Stomach (tissue), 9 donors: ENCODE results near the gene TMEM222. TPM values are rescaled to one million over a fixed set of nuclear protein-coding genes. Genes with fewer than 3 reads are reported as not detected.

ENCODE experiments used
- DNase-seq, 2 donors: peaks; one replicate each; pipeline versions ENCODE4 v3.0.0 to v3.0.0-alpha.2; 2013 to 2019
- H3K27ac ChIP-seq, 5 donors: fragments of 200-600 bp in 4 of 5; sonication (generic) in 4 of 5; one replicate each; pipeline ENCODE4 v1.5.1; 2013 to 2019; ENCODE audit warnings: mild to moderate bottlenecking in 1 of 5, moderate library complexity in 1 of 5
- H3K27me3 ChIP-seq, 3 donors: fragments of 200-600 bp; sonication (generic); one replicate each; pipeline ENCODE4 v1.5.1; 2017 to 2019; ENCODE audit warnings: mixed run types in 1 of 3
- H3K36me3 ChIP-seq, 4 donors: fragments of 200-600 bp; sonication (generic); 1 replicate in 3 of 4; 2 replicates in 1 of 4; pipeline ENCODE4 v1.5.1; 2016 to 2019
- H3K4me1 ChIP-seq, 4 donors: fragments of 200-600 bp; sonication (generic); one replicate each; pipeline ENCODE4 v1.5.1; 2016 to 2019
- H3K4me3 ChIP-seq, 4 donors: fragments of 200-600 bp; sonication (generic) in 3 of 4; one replicate each; pipeline ENCODE4 v1.5.1; 2016 to 2019; ENCODE audit warnings: mild to moderate bottlenecking in 1 of 4
- H3K9me3 ChIP-seq, 4 donors: fragments of 200-600 bp; sonication (generic); one replicate each; pipeline ENCODE4 v1.5.1; 2016 to 2019
- EP300 ChIP-seq: sonication (generic); formaldehyde crosslinking; IDR thresholded peaks from one replicate; pipeline ENCODE4 v1.6.1; 2017; ENCODE audit warnings: antibody characterized with exemption
- POLR2A ChIP-seq, 4 donors: fragments of 450-650 bp; IDR thresholded peaks; one replicate each; pipeline ENCODE4 v1.6.1; 2016; ENCODE audit warnings: antibody characterized with exemption in 4 of 4, control low read depth in 2 of 4, mild to moderate bottlenecking in 1 of 4, moderate library complexity in 1 of 4
- POLR2AphosphoS5 ChIP-seq, 3 donors: sonication (generic); formaldehyde crosslinking; IDR thresholded peaks; one replicate each; pipeline ENCODE4 v1.6.1; 2016; ENCODE audit warnings: antibody characterized with exemption in 3 of 3
- WGBS, 5 donors: extraction: QIAGEN DNeasy Blood & Tissue Kit in 3 of 5; methylation state at CpG; one replicate each; pipeline versions ENCODE4 v1.1.5 to v1.1.7; 2013 to 2018; 5-methylcytosine and 5-hydroxymethylcytosine counted together
- intact Hi-C: fragments of 100-400 bp; cut with DNase I; formaldehyde crosslinking; loops from one replicate; pipeline ENCODE4 v1.15.1; 2023; ENCODE audit warnings: low total_unique reads
- polyA plus RNA-seq, 3 donors: library from polyadenylated mRNA; stranded (reverse); fragments of 200-250 nt; gene quantifications; one replicate each; pipeline ENCODE4 v1.2.3, GENCODE V29; 2013
- total RNA-seq, 5 donors: library from RNA; depleted of rRNA; stranded (reverse); fragments of >200 nt; gene quantifications; one replicate each; pipeline versions ENCODE4 v1.1.0 to v1.2.3, GENCODE V29; 2014 to 2016
- TF ChIP-seq, protein P1 (sequence below), 7 experiments: fragments of 450-650 bp in 4 of 7; fragments of 200-600 bp in 3 of 7; sonication (generic) in 3 of 7; IDR thresholded peaks; one replicate each; pipeline ENCODE4 v1.5.1; 2016 to 2019; ENCODE audit warnings: antibody characterized with exemption in 7 of 7, control low read depth in 2 of 7, mild to moderate bottlenecking in 1 of 7
- donor health status: healthy with polysubstance abuse.
- donor health status: Bipolar disorder and iron deficiency.
- donor health status: healthy.

The TMEM222 gene
- total and polyA plus RNA-seq, 8 donors = 1.8 to 39.9 (median 18.0) TPM

GRCh38 chr1:27357281-27358037, 35.5 kb downstream of the TMEM222 start:
- peak; percentile 87 to 92 for DNase-seq
- H3K4me1 ChIP-seq = peaks cover 16 to 39% (median 29%) of the 10 kb centered on the region in 4 donors
- 15 to 28% (median 25%) methylated on average over 13 to 40 of the region's 40 CpGs for WGBS, 5 donors
- no peaks in the 10 kb centered on the region for H3K27me3 ChIP-seq
- TF ChIP-seq EP300 (no peak), POLR2AphosphoS5 (IDR thresholded peaks at IDR 0.05) (peak in 1 of 3 donors; percentile 62), POLR2A (IDR thresholded peaks at IDR 0.05) (no peak)
- TF ChIP-seq, protein P1, sequence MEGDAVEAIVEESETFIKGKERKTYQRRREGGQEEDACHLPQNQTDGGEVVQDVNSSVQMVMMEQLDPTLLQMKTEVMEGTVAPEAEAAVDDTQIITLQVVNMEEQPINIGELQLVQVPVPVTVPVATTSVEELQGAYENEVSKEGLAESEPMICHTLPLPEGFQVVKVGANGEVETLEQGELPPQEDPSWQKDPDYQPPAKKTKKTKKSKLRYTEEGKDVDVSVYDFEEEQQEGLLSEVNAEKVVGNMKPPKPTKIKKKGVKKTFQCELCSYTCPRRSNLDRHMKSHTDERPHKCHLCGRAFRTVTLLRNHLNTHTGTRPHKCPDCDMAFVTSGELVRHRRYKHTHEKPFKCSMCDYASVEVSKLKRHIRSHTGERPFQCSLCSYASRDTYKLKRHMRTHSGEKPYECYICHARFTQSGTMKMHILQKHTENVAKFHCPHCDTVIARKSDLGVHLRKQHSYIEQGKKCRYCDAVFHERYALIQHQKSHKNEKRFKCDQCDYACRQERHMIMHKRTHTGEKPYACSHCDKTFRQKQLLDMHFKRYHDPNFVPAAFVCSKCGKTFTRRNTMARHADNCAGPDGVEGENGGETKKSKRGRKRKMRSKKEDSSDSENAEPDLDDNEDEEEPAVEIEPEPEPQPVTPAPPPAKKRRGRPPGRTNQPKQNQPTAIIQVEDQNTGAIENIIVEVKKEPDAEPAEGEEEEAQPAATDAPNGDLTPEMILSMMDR (IDR thresholded peaks at IDR 0.05) = peak in 6 of 7 experiments; percentile 46 to 100 (median 94)
- H3K4me3 ChIP-seq = peak overlapping the region; percentile 29 to 47 (median 34)
- intact Hi-C loops = loop anchor here (5.0 kb wide), 1 partner anchor 35 kb away; the partner anchor contains the start of gene GPR3
- peak overlapping the region; percentile 45 to 82 (median 69) for H3K27ac ChIP-seq
- H3K36me3 ChIP-seq = peaks cover 49 to 94% (median 88%) of the 10 kb centered on the region in 4 donors
- no peaks in the 10 kb centered on the region for H3K9me3 ChIP-seq

DNA sequence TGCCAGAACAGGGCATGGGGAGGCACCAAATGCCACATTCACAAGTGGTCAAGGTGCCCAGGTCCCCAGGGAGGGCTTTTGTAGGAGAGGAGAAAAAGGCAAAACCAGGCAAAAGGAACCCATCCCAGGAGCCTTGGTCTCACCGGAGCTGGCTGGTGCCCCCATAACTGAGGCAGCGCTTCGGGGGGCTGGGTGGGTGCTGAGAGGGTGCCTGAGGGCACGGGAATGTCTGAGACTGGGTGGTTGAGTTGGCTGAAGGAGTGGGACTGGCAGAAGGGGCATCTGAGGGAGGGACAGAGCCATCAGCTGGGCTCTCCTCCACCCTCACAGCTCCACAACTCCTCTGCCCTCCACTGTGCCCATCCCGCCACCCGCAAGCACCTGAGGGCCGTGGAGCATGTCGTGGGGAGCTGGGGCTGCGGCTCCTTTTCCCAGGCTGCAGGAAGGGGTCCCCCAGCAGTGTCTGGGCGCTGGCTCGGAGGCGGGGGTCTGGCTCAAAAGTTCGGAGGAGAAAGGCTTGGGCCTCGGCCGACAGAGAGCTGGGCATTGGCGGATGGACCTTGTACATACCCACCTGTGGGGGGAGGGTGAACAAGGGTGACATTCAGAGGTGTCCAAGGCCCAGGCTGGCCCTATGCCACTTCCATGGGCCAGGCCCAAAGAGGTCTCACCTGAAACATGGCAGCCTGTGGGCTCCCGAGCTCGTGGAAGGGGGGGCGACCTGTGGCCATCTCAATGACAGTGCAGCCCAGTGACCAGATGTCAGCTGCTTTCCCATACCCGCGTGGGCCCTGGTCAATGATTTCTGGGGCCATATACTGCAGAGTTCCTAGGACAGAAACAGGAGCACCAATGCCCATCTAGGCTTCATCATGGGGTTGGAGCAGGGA, 36.3 kb downstream of the TMEM222 start:
- TF ChIP-seq, protein P1 (IDR thresholded peaks at IDR 0.05) = no peak
- TF ChIP-seq POLR2A (IDR thresholded peaks at IDR 0.05) (no peak), EP300 (no peak), POLR2AphosphoS5 (IDR thresholded peaks at IDR 0.05) (no peak)
- no peak for DNase-seq
- Histone ChIP-seq H3K27me3 (no peaks in the 10 kb centered on the region), H3K27ac (peak overlapping the region in 1 of 5 donors; percentile 71), H3K4me1 (peaks cover 16 to 39% (median 29%) of the 10 kb centered on the region in 4 donors), H3K36me3 (peaks cover 51 to 96% (median 92%) of the 10 kb centered on the region in 4 donors), H3K9me3 (no peaks in the 10 kb centered on the region), H3K4me3 (peak overlapping the region in 1 of 4 donors; percentile 47)
- 90 to 96% (median 94%) methylated on average over 17 to 21 of the region's 21 CpGs for WGBS, 5 donors
- intact Hi-C loops = loop anchor here (5.0 kb wide), 1 partner anchor 34 kb away; the partner anchor contains the start of gene GPR3

DNA sequence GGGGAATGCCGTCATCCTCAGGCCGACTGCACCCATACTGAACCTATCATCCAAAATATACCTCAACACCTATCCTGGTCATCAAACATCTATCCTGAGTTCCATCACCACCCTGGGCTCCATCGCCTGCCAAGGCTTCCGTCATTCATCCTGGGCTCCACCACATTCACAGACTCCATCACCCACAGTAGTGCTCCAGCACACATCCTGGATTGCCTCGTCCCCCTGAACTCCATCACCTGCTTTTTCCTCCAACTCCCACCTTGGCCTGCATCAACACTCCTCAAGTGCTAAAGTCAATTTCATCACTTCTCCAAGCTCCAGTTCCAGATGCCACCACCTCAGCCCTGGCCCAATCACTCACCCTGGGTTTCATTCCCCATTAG, 37.0 kb downstream of the TMEM222 start:
- Histone ChIP-seq H3K27me3 (no peaks in the 10 kb centered on the region), H3K27ac (no peak overlapping the region), H3K36me3 (peaks cover 58 to 96% (median 92%) of the 10 kb centered on the region in 4 donors), H3K9me3 (no peaks in the 10 kb centered on the region), H3K4me1 (peaks cover 17 to 43% (median 29%) of the 10 kb centered on the region in 4 donors), H3K4me3 (no peak overlapping the region)
- no peak for DNase-seq
- intact Hi-C loops = loop anchor here (5.0 kb wide), 1 partner anchor 33 kb away; the partner anchor contains the start of gene GPR3
- 93 to 99% (median 96%) methylated on average over 5 of the region's 5 CpGs for WGBS, 5 donors
- TF ChIP-seq POLR2A (IDR thresholded peaks at IDR 0.05) = no peak
- TF ChIP-seq, protein P1 (IDR thresholded peaks at IDR 0.05) = no peak
- TF ChIP-seq POLR2AphosphoS5 (IDR thresholded peaks at IDR 0.05) = no peak
- no peak for TF ChIP-seq EP300

DNA sequence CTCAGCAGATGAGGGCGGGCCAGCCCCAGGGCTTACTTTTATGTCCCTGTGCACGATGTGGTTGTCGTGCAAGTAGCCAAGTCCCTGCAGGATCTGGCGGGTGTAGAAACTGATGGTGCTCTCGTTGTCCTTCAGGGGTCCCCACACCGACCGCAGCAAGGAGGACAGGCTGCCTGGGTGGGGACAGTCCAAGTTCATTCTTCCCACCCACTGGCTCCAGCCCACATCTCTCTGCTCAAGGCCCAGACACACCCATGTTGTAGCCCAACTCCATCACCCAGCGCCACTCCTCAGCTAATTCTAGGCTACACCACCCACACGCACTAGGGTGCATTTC, 37.8 kb downstream of the TMEM222 start:
- whole genome bisulfite sequencing, 5 donors = 59 to 70% (median 67%) methylated on average over 8 to 9 of the region's 9 CpGs
- no peaks in the 10 kb centered on the region for H3K9me3 ChIP-seq
- no peak for DNase-seq
- no peaks in the 10 kb centered on the region for H3K27me3 ChIP-seq
- TF ChIP-seq EP300 (no peak), POLR2A (IDR thresholded peaks at IDR 0.05) (no peak), POLR2AphosphoS5 (IDR thresholded peaks at IDR 0.05) (no peak)
- TF ChIP-seq, protein P1 (IDR thresholded peaks at IDR 0.05) = no peak
- H3K4me1 ChIP-seq = peaks cover 26 to 52% (median 35%) of the 10 kb centered on the region in 4 donors
- H3K4me3 ChIP-seq = peak overlapping the region in 1 of 4 donors; percentile 44
- peaks cover 61 to 95% (median 88%) of the 10 kb centered on the region in 4 donors for H3K36me3 ChIP-seq
- H3K27ac ChIP-seq = no peak overlapping the region
- intact Hi-C loops = loop anchor here (5.0 kb wide), 1 partner anchor 33 kb away; the partner anchor contains the start of gene GPR3
